Fibroblast of pulmonary artery (primary cell): ENCODE results near the gene SLC35A1.
A peak's percentile ranks its signal among the peaks of the same experiment; 100 is the strongest.

Source experiments
- DNase-seq: peaks from one replicate; pipeline ENCODE4 v3.0.0-alpha.2; 2010; ENCODE audit warnings: low read depth
- H3K4me3 ChIP-seq: replicated peaks from 2 replicates; pipeline ENCODE4 v1.5.1; 2011; ENCODE audit warnings: low read depth, mild to moderate bottlenecking, control low read depth, low read length, moderate library complexity
- CTCF ChIP-seq: IDR thresholded peaks from 2 replicates; pipeline ENCODE4 v1.5.1; 2011; ENCODE audit warnings: mild to moderate bottlenecking, control low read depth, low read length, inconsistent platforms; ENCODE audit errors: missing control alignments

Gene SLC35A1

GRCh38 chr6:87444362-87444761 lies 28.4 kb upstream of the SLC35A1 start:
- DNase-seq: no peak
- no peak for TF ChIP-seq CTCF
- H3K4me3 ChIP-seq: no peak overlapping the region

DNA sequence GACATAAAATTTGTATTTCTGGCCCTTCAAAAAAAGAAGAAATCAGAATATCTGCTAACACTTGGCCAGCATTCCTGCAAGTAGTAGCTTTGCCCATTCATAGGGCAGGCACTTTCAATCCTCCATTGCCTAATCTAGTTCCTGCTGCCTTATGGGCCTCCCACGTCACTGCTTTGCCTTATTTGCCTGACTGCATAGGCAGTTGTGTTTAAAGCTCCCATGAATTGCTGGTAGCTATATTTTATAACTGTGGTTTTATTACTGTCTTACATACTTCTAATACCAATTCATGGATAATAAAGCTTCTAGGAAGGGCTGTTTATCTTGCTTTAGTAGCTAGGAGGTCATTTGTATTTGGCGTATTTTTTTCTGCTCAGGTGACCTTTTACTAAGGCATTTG lies 7.7 kb upstream of the SLC35A1 start:
- no peak overlapping the region for H3K4me3 ChIP-seq
- DNase-seq: peak; percentile 5
- TF ChIP-seq CTCF: no peak

DNA sequence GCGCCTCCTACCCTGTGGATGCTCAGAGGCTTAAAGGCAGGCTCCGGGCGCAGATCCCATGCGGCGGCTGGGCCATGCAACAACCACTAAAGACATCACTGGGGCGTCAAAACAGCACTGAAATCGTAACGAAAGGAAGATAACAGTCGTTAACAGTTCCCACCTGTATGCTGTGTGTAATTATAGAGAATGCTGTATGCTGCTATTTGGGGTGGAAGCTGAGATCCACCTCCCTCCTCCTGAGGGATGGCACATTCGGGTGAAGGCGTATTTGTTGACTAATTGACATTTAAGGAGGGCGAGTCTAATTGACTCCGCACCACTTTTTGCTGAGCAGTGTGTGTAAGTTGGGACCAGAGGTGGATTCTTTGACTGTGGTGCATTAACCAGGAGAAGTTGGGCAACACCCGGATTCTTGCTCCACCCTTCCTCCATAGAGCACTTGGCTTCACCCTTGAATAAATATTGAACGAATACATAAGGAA lies 687 bp downstream of the SLC35A1 start:
- peak overlapping the region; percentile 97 for H3K4me3 ChIP-seq
- DNase-seq: peak; percentile 63
- TF ChIP-seq CTCF: no peak

GRCh38 chr6:87481931-87482330 lies 9.2 kb downstream of the SLC35A1 start:
- H3K4me3 ChIP-seq: no peak overlapping the region
- TF ChIP-seq CTCF: no peak
- peak; percentile 3 for DNase-seq

DNA sequence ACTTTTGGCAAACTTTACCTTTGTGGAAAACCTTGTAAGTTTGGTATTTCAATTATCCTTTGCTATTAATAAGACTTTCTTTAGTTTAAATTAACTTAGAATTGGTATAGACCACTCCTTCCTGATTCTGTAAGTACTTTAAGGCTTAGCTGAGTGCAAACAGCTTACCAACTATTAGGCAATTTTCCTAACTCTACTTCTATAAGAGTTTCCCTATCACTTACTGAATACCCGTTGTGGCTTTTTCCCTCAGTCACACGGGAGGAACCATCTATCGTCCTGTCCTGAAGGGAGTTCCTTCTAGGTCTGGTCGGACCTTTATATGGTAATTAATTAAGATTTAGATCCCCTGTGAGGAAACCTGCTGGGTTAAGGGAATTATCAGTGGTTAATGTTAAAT lies 9.6 kb downstream of the SLC35A1 start:
- no peak overlapping the region for H3K4me3 ChIP-seq
- no peak for DNase-seq
- TF ChIP-seq CTCF: no peak

- peak; percentile 12 for DNase-seq
- TF ChIP-seq CTCF: no peak
- H3K4me3 ChIP-seq: no peak overlapping the region
Observed at GRCh38 chr6:87483929-87484328, 11.2 kb downstream of the SLC35A1 start.

GRCh38 chr6:87484491-87484890 lies 11.7 kb downstream of the SLC35A1 start:
- no peak overlapping the region for H3K4me3 ChIP-seq
- no peak for TF ChIP-seq CTCF
- no peak for DNase-seq
